SH-SY5Y (cell line): ENCODE data around the gene KRT7.

ENCODE experiments used
- GATA2 ChIP-seq: IDR thresholded peaks from 2 replicates; pipeline ENCODE4 v1.6.1; 2011; ENCODE audit warnings: mild to moderate bottlenecking, low read depth, low read length
- GATA3 ChIP-seq: IDR thresholded peaks from 2 replicates; pipeline ENCODE4 v1.6.1; 2011; ENCODE audit warnings: low read depth, mild to moderate bottlenecking, low read length, moderate library complexity

GRCh38 chr12:52291267-52291935 lies 58.4 kb downstream of the KRT7 start, which contains the start of gene KRT81:
- TF ChIP-seq GATA2: no peak
- no peak for TF ChIP-seq GATA3
